Sigmoid colon (tissue), 4 donors: ENCODE measurements around the gene PTPRE.

Experiments
- POLR2A ChIP-seq, 2 donors: fragments of 450-650 bp; IDR thresholded peaks; one replicate each; pipeline ENCODE4 v1.6.1; 2016; ENCODE audit warnings: antibody characterized with exemption in 2 of 2, mild to moderate bottlenecking in 2 of 2, moderate library complexity in 2 of 2
- POLR2AphosphoS5 ChIP-seq, 4 donors: sonication (generic); formaldehyde crosslinking; IDR thresholded peaks; one replicate each; pipeline ENCODE4 v1.6.1; 2017; ENCODE audit warnings: antibody characterized with exemption in 4 of 4
- TF ChIP-seq, protein P1 (sequence below), 4 experiments: fragments of 450-650 bp in 3 of 4; fragments of 200-600 bp in 1 of 4; IDR thresholded peaks; one replicate each; pipeline ENCODE4 v1.5.1; 2016 to 2019; ENCODE audit warnings: antibody characterized with exemption in 4 of 4, mild to moderate bottlenecking in 3 of 4, moderate library complexity in 2 of 4

- TF ChIP-seq, protein P1, sequence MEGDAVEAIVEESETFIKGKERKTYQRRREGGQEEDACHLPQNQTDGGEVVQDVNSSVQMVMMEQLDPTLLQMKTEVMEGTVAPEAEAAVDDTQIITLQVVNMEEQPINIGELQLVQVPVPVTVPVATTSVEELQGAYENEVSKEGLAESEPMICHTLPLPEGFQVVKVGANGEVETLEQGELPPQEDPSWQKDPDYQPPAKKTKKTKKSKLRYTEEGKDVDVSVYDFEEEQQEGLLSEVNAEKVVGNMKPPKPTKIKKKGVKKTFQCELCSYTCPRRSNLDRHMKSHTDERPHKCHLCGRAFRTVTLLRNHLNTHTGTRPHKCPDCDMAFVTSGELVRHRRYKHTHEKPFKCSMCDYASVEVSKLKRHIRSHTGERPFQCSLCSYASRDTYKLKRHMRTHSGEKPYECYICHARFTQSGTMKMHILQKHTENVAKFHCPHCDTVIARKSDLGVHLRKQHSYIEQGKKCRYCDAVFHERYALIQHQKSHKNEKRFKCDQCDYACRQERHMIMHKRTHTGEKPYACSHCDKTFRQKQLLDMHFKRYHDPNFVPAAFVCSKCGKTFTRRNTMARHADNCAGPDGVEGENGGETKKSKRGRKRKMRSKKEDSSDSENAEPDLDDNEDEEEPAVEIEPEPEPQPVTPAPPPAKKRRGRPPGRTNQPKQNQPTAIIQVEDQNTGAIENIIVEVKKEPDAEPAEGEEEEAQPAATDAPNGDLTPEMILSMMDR (IDR thresholded peaks at IDR 0.05), result no peak
- no peak for TF ChIP-seq POLR2A (IDR thresholded peaks at IDR 0.05)
- no peak for TF ChIP-seq POLR2AphosphoS5 (IDR thresholded peaks at IDR 0.05)
Measured at GRCh38 chr10:127942811-127943210, 35.9 kb downstream of the PTPRE start.
